ENCODE results near the gene SIRT1.

GRCh38 chr10:67933199-67933598, 48.7 kb downstream of the SIRT1 start:
- TF ChIP-seq CTCF (IDR thresholded peaks at IDR 0.05; ENCODE audit: low read length) (no peak), EZH2phosphoT487 (IDR thresholded peaks at IDR 0.05; ENCODE audit: low read length) (no peak)

Data from MM.1S (cell line).